Transverse colon (tissue), 4 donors: Measurements from ENCODE around the gene MRPL33. TPM values are rescaled to one million over a fixed set of nuclear protein-coding genes. Genes with fewer than 3 reads are reported as not detected.

Source experiments
- DNase-seq: peaks from one replicate; pipeline ENCODE4 v3.0.0-alpha.2; 2019
- H3K27ac ChIP-seq, 4 donors: fragments of 200-600 bp; sonication (generic); 2 replicates each; pipeline ENCODE4 v1.5.1; 2016 to 2018; ENCODE audit warnings: inconsistent platforms in 4 of 4
- H3K27me3 ChIP-seq: fragments of 200-600 bp; sonication (generic); 2 replicates; pipeline ENCODE4 v1.5.1; 2017; ENCODE audit warnings: inconsistent platforms
- H3K36me3 ChIP-seq, 4 donors: fragments of 200-600 bp; sonication (generic); 2 replicates each; pipeline ENCODE4 v1.5.1; 2017 to 2019; ENCODE audit warnings: inconsistent platforms in 4 of 4
- H3K4me1 ChIP-seq, 4 donors: fragments of 200-600 bp; sonication (generic); 2 replicates each; pipeline ENCODE4 v1.5.1; 2017 to 2020; ENCODE audit warnings: inconsistent platforms in 4 of 4
- H3K4me3 ChIP-seq, 4 donors: fragments of 200-600 bp; sonication (generic); 1 replicate in 1 of 4; 2 replicates in 3 of 4; pipeline versions ENCODE4 v1.5.1 to v1.6.1; 2017 to 2019; ENCODE audit warnings: inconsistent platforms in 4 of 4
- H3K9me3 ChIP-seq, 2 donors: fragments of 200-600 bp; sonication (generic); 2 replicates each; pipeline ENCODE4 v1.5.1; 2017 to 2019; ENCODE audit warnings: inconsistent platforms in 2 of 2
- CTCF ChIP-seq, 5 experiments: fragments of 200-600 bp in 3 of 5; fragments of 450-650 bp in 2 of 5; sonication (generic) in 3 of 5; IDR thresholded peaks; 1 replicate in 2 of 5; 2 replicates in 3 of 5; pipeline ENCODE4 v1.5.1; 2016 to 2017; ENCODE audit warnings: antibody characterized with exemption in 5 of 5, inconsistent platforms in 3 of 5, mild to moderate bottlenecking in 2 of 5, moderate library complexity in 1 of 5
- EP300 ChIP-seq: sonication (generic); formaldehyde crosslinking; IDR thresholded peaks from one replicate; pipeline ENCODE4 v1.6.1; 2017; ENCODE audit warnings: antibody characterized with exemption, low read depth
- POLR2A ChIP-seq: fragments of 450-650 bp; IDR thresholded peaks from one replicate; pipeline ENCODE4 v1.6.1; 2016; ENCODE audit warnings: antibody characterized with exemption, mild to moderate bottlenecking, moderate library complexity
- POLR2AphosphoS5 ChIP-seq, 3 donors: sonication (generic); formaldehyde crosslinking; IDR thresholded peaks; one replicate each; pipeline ENCODE4 v1.6.1; 2016; ENCODE audit warnings: antibody characterized with exemption in 3 of 3
- WGBS, 2 donors: methylation state at CpG; one replicate each; pipeline ENCODE4 v1.1.5; 2018; ENCODE audit warnings: low coverage in 1 of 2; 5-methylcytosine and 5-hydroxymethylcytosine counted together
- in situ Hi-C, 4 donors: fragments of 200-750 bp; cut with MboI; loops; one replicate each; pipeline versions ENCODE4 v1.15.0 to v1.15.1; 2017; ENCODE audit warnings: low sequenced_read_pairs in 3 of 4, low pct_ligation_motif_present in 1 of 4, low pct_unique_long_range_greater_than_20kb in 1 of 4
- intact Hi-C: fragments of 100-400 bp; cut with DNase I; formaldehyde crosslinking; loops from one replicate; pipeline ENCODE4 v1.15.1; 2023; ENCODE audit warnings: low total_unique reads
- total RNA-seq, 4 donors: library from RNA; depleted of rRNA; stranded (reverse); fragments of >200 nt; gene quantifications; one replicate each; pipeline ENCODE4 v1.1.0, GENCODE V29; 2016

The MRPL33 gene
- total RNA-seq, 4 donors from 2014 or later, result 7.2 to 89.4 (median 45.7) TPM

GRCh38 chr2:27811768-27812167, 40.2 kb downstream of the MRPL33 start:
- WGBS, 2 donors, result 100% methylated on average over 1 of the region's 1 CpG
- in situ Hi-C loops, result no loop called here
- TF ChIP-seq EP300, result no peak
- no peak for TF ChIP-seq CTCF (IDR thresholded peaks at IDR 0.05)
- no peak for TF ChIP-seq POLR2A
- TF ChIP-seq POLR2AphosphoS5 (IDR thresholded peaks at IDR 0.05), result no peak

GRCh38 chr2:27814758-27815157, 43.2 kb downstream of the MRPL33 start:
- Histone ChIP-seq H3K27me3 (no peaks in the 10 kb centered on the region), H3K9me3 (no peaks in the 10 kb centered on the region), H3K4me3 (no peak overlapping the region), H3K36me3 (no peaks in the 10 kb centered on the region), H3K27ac (no peak overlapping the region), H3K4me1 (peaks cover 0 to 5% (median 0%) of the 10 kb centered on the region in 4 donors)
- intact Hi-C loops (no loop called here), in situ Hi-C loops (no loop called here)
- no peak for TF ChIP-seq EP300
- no peak for TF ChIP-seq POLR2AphosphoS5 (IDR thresholded peaks at IDR 0.05)
- no peak for TF ChIP-seq POLR2A
- WGBS, 2 donors, result 33 to 45% methylated on average over 1 of the region's 1 CpG
- DNase-seq, result no peak

More at GRCh38 chr2:27811768-27812167, 40.2 kb downstream of the MRPL33 start:
- no peaks in the 10 kb centered on the region for H3K9me3 ChIP-seq
- H3K27me3 ChIP-seq, result no peaks in the 10 kb centered on the region
- H3K36me3 ChIP-seq, result no peaks in the 10 kb centered on the region
- H3K27ac ChIP-seq, result no peak overlapping the region
- no peak overlapping the region for H3K4me3 ChIP-seq
- H3K4me1 ChIP-seq, result peaks cover 0 to 5% (median 0%) of the 10 kb centered on the region in 4 donors
- DNase-seq, result no peak
- intact Hi-C loops, result no loop called here

GRCh38 chr2:27815860-27816438, 44.4 kb downstream of the MRPL33 start:
- DNase-seq, result no peak
- Histone ChIP-seq H3K4me1 (peaks cover 0 to 5% (median 0%) of the 10 kb centered on the region in 4 donors), H3K27me3 (no peaks in the 10 kb centered on the region), H3K27ac (no peak overlapping the region), H3K4me3 (no peak overlapping the region), H3K36me3 (no peaks in the 10 kb centered on the region), H3K9me3 (no peaks in the 10 kb centered on the region)
- no peak for TF ChIP-seq EP300
- TF ChIP-seq CTCF (IDR thresholded peaks at IDR 0.05), result no peak
- no peak for TF ChIP-seq POLR2A
- no peak for TF ChIP-seq POLR2AphosphoS5 (IDR thresholded peaks at IDR 0.05)
- intact Hi-C loops, result no loop called here
- WGBS, 2 donors, result 95 to 96% methylated on average over 2 to 4 of the region's 4 CpGs
- in situ Hi-C loops, result no loop called here

- H3K9me3 ChIP-seq, result peaks cover 0 to 4% of the 10 kb centered on the region in 2 donors
- H3K27me3 ChIP-seq, result no peaks in the 10 kb centered on the region
- 100% methylated on average over 1 of the region's 1 CpG for WGBS, 2 donors
- no peak overlapping the region for H3K27ac ChIP-seq
- no peaks in the 10 kb centered on the region for H3K36me3 ChIP-seq
- DNase-seq, result no peak
- intact Hi-C loops, result loop anchor here (10.0 kb wide), 1 partner anchor 53 kb away; no protein-coding TSS in a partner anchor
- TF ChIP-seq EP300 (no peak), POLR2A (no peak), CTCF (IDR thresholded peaks at IDR 0.05) (no peak), POLR2AphosphoS5 (IDR thresholded peaks at IDR 0.05) (no peak)
- H3K4me3 ChIP-seq, result no peak overlapping the region
- H3K4me1 ChIP-seq, result no peaks in the 10 kb centered on the region
- in situ Hi-C loops, result no loop called here
These were observed 50.5 kb downstream of the MRPL33 start for GRCh38 chr2:27822049-27822448.

- Histone ChIP-seq H3K4me1 (no peaks in the 10 kb centered on the region), H3K4me3 (no peak overlapping the region), H3K36me3 (no peaks in the 10 kb centered on the region), H3K27me3 (no peaks in the 10 kb centered on the region), H3K27ac (no peak overlapping the region), H3K9me3 (peaks cover 0 to 4% of the 10 kb centered on the region in 2 donors)
- WGBS, 2 donors, result 80 to 81% methylated on average over 5 of the region's 5 CpGs
- no peak for DNase-seq
- intact Hi-C loops (loop anchor here (10.0 kb wide), 1 partner anchor 52 kb away; no protein-coding TSS in a partner anchor), in situ Hi-C loops (no loop called here)
- TF ChIP-seq CTCF (IDR thresholded peaks at IDR 0.05) (no peak), EP300 (no peak), POLR2AphosphoS5 (IDR thresholded peaks at IDR 0.05) (no peak), POLR2A (no peak)
These were observed 51.6 kb downstream of the MRPL33 start for GRCh38 chr2:27823135-27823534.
